OCI-LY1 (cell line): ENCODE data around the gene ZNF487.
"Not testable (repeated sequence)": the region's sequence is repeated elsewhere in the genome, so short reads cannot be mapped to it uniquely, and the experiment has no call there.

Source experiments
- CTCF ChIP-seq: fragments of 200-600 bp; sonication (generic), shearing (Covaris generic); IDR thresholded peaks from 2 replicates; pipeline ENCODE4 v1.5.1; 2017; ENCODE audit warnings: mild to moderate bottlenecking, antibody characterized with exemption, low read length, moderate library complexity, mixed read lengths
- EZH2 ChIP-seq: fragments of 200-600 bp; sonication (generic), shearing (Covaris generic); IDR thresholded peaks from 2 replicates; pipeline ENCODE4 v1.8.0; 2017; ENCODE audit warnings: borderline replicate concordance, mixed run types, mild to moderate bottlenecking, antibody characterized with exemption, low read length, moderate library complexity, mixed read lengths

- TF ChIP-seq CTCF, EZH2: not testable (repeated sequence)
Measured at GRCh38 chr10:43393186-43393585, 43.7 kb upstream of the ZNF487 start.
